GM12872 (cell line): ENCODE results near the gene MED6.

Experiments used
- CTCF ChIP-seq: IDR thresholded peaks from 3 replicates; pipeline ENCODE4 v1.5.1; 2011; ENCODE audit warnings: low read depth, mild to moderate bottlenecking, low read length, moderate library complexity; ENCODE audit not compliant: insufficient read depth

The MED6 gene

DNA sequence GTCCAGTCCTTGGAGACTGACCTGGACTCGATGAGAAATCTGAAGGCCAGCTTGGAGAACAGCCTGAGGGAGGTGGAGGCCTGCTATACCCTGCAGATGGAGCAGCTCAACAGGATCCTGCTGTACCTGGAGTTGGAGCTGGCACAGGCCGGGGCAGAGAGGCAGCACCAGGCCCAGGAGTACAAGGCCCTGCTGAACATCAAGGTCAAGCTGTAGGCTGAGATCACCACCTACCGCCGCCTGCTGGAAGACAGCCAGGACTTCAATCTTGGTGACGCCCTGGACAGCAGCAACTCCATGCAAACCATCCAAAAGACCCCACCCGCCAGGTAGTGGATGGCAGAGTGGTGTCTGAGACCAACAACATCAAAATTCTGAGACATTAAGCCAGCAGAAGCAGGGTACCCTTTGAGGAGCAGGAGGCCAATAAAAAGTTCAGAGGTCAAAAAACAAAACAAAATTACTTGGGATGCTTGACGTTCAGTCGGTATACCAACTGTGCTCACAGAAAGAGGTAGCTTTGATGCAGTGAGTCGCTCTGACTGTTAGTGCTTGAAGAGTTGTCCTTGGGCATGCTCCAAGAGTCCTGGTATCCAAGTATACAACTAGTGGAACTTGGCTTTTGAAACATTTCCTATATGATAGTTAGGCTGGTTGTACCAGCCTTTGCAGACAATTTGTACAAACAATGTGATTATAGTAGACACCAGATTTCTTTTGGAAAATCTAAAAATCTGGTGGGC is 4.8 kb downstream of the MED6 start:
- TF ChIP-seq CTCF = no peak

GRCh38 chr14:70594461-70594860 is 6.0 kb downstream of the MED6 start:
- TF ChIP-seq CTCF = no peak

- TF ChIP-seq CTCF = no peak
Observed at GRCh38 chr14:70585231-70585630, 15.2 kb downstream of the MED6 start.

DNA sequence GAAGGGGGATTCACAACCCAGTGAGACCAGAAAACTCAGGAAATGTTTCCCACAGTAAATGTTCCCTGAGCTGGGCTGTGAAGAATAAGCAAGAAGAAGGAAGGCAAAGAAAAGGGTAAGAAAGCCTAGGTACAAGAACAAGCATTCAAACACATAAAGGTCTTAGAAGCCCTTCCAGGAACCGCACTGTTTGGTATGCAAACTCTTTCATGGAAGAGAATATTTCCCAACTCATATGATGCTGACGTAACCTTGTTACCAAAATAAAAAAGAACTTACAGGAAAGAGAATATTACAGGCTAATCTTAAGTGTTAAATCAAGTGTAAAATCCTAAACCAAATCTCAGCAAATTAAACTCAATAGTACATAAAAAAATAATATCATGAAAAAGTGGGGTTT is 23.6 kb downstream of the MED6 start:
- no peak for TF ChIP-seq CTCF

DNA sequence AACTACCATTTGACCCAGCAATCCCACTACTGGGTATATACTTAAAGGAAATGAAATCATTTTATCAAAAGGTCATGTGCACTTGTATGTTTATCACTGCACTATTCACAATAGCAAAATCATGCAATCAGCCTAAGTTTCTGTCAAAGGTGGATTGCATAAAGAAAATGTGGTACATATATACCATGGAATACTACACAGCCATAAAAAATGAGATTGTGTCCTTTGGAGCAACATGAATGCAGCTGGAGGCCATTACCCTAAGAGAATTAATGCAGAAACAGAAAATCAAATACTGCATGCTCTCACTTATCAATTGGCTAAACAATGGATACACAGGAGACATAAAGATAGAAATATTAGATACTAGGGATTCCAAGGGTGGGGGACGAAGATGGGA is 27.4 kb downstream of the MED6 start:
- no peak for TF ChIP-seq CTCF

GRCh38 chr14:70571139-70571538 is 29.3 kb downstream of the MED6 start:
- no peak for TF ChIP-seq CTCF

- TF ChIP-seq CTCF = peak; percentile 73
Observed at GRCh38 chr14:70567791-70568190, 32.7 kb downstream of the MED6 start.
